GM12874 (cell line): ENCODE measurements around the gene NF2.

Source experiments
- CTCF ChIP-seq: IDR thresholded peaks from 2 replicates; pipeline ENCODE4 v1.5.1; 2011; ENCODE audit warnings: low read depth, mild to moderate bottlenecking, control low read depth, low read length, moderate library complexity; ENCODE audit not compliant: insufficient read depth

NF2 gene

GRCh38 chr22:29654420-29654819 is 51.0 kb downstream of the NF2 start:
- no peak for TF ChIP-seq CTCF

- TF ChIP-seq CTCF = no peak
These were observed 51.4 kb downstream of the NF2 start for GRCh38 chr22:29654882-29655281.

- no peak for TF ChIP-seq CTCF
These were observed 54.7 kb downstream of the NF2 start for GRCh38 chr22:29658176-29658575.

GRCh38 chr22:29660021-29660420 is 56.6 kb downstream of the NF2 start:
- TF ChIP-seq CTCF = no peak

GRCh38 chr22:29661336-29661735 is 57.9 kb downstream of the NF2 start:
- TF ChIP-seq CTCF = no peak

GRCh38 chr22:29663180-29663821 is 59.9 kb downstream of the NF2 start:
- TF ChIP-seq CTCF = no peak

GRCh38 chr22:29665486-29665885 is 62.1 kb downstream of the NF2 start:
- no peak for TF ChIP-seq CTCF
